Endothelial cell (in vitro differentiated cells): ENCODE data around the gene HDAC1. TPM values are rescaled to one million over a fixed set of nuclear protein-coding genes. Genes with fewer than 3 reads are reported as not detected.
A peak's percentile ranks its signal among the peaks of the same experiment; 100 is the strongest.
"Not testable (repeated sequence)": the region's sequence is repeated elsewhere in the genome, so short reads cannot be mapped to it uniquely, and the experiment has no call there.

Source experiments
- DNase-seq: peaks from one replicate; pipeline ENCODE4 v3.0.0; 2021; ENCODE audit warnings: low spot score
- H3K27ac Mint-ChIP-seq: one replicate; pipeline ENCODE4 v1.8.0; 2021; ENCODE audit warnings: mixed read lengths, inconsistent platforms; ENCODE audit not compliant: unreplicated experiment
- H3K27me3 Mint-ChIP-seq: one replicate; pipeline ENCODE4 v1.8.0; 2021; ENCODE audit warnings: mild to moderate bottlenecking, moderate library complexity, mixed read lengths, inconsistent platforms; ENCODE audit not compliant: unreplicated experiment
- H3K36me3 Mint-ChIP-seq: one replicate; pipeline ENCODE4 v1.8.0; 2021; ENCODE audit warnings: mild to moderate bottlenecking, low read depth, mixed read lengths, inconsistent platforms; ENCODE audit not compliant: unreplicated experiment
- H3K4me1 Mint-ChIP-seq: one replicate; pipeline ENCODE4 v1.8.0; 2021; ENCODE audit warnings: mild to moderate bottlenecking, mixed read lengths, inconsistent platforms; ENCODE audit not compliant: unreplicated experiment
- H3K4me3 Mint-ChIP-seq: one replicate; pipeline ENCODE4 v1.8.0; 2021; ENCODE audit warnings: mild to moderate bottlenecking, mixed read lengths, inconsistent platforms; ENCODE audit not compliant: unreplicated experiment
- H3K9me3 Mint-ChIP-seq: one replicate; pipeline ENCODE4 v1.8.0; 2021; ENCODE audit warnings: mixed read lengths, inconsistent platforms; ENCODE audit not compliant: unreplicated experiment
- CTCF ChIP-seq: fragments of 200-600 bp; sonication (generic); IDR thresholded peaks from one replicate; pipeline ENCODE4 v1.5.0; 2021; ENCODE audit warnings: antibody characterized with exemption; ENCODE audit not compliant: unreplicated experiment
- total RNA-seq: library from RNA; stranded (reverse); fragmentation: NEBNext Ultra II Directional; extraction: Animal tissue kit (Norgen Biotek cat#: 25700); gene quantifications from one replicate; pipeline ENCODE4 v1.2.1, GENCODE V29; 2021; ENCODE audit not compliant: unreplicated experiment

Gene HDAC1
- total RNA-seq, 1 donor from 2014 or later, result 143 TPM

- no peaks in the 10 kb centered on the region for H3K9me3 Mint-ChIP-seq
- no peak for TF ChIP-seq CTCF
- H3K27me3 Mint-ChIP-seq, result no peaks in the 10 kb centered on the region
- DNase-seq, result no peak
- no peak overlapping the region for H3K4me3 Mint-ChIP-seq
- H3K4me1 Mint-ChIP-seq, result no peaks in the 10 kb centered on the region
- H3K36me3 Mint-ChIP-seq, result no peaks in the 10 kb centered on the region
- H3K27ac Mint-ChIP-seq, result no peak overlapping the region
Measured at GRCh38 chr1:32286763-32287162, 5.1 kb upstream of the HDAC1 start.

GRCh38 chr1:32289256-32289655 lies 2.6 kb upstream of the HDAC1 start:
- Mint-ChIP-seq H3K36me3 (peaks cover 4% of the 10 kb centered on the region), H3K4me3 (no peak overlapping the region), H3K27me3 (peaks cover 6% of the 10 kb centered on the region), H3K9me3 (no peaks in the 10 kb centered on the region), H3K4me1 (peaks cover 8% of the 10 kb centered on the region), H3K27ac (no peak overlapping the region)
- no peak for TF ChIP-seq CTCF
- DNase-seq, result no peak

GRCh38 chr1:32291145-32291707 lies 657 bp upstream of the HDAC1 start:
- peak overlapping the region; percentile 78 for H3K4me3 Mint-ChIP-seq
- peaks cover 14% of the 10 kb centered on the region for H3K4me1 Mint-ChIP-seq
- peak overlapping the region; percentile 90 for H3K27ac Mint-ChIP-seq
- H3K36me3 Mint-ChIP-seq, result peaks cover 13% of the 10 kb centered on the region
- no peak for DNase-seq
- H3K9me3 Mint-ChIP-seq, result no peaks in the 10 kb centered on the region
- TF ChIP-seq CTCF, result no peak
- H3K27me3 Mint-ChIP-seq, result peaks cover 6% of the 10 kb centered on the region

GRCh38 chr1:32298211-32298610 lies 6.3 kb downstream of the HDAC1 start:
- H3K36me3 Mint-ChIP-seq, result peaks cover 21% of the 10 kb centered on the region
- H3K4me1 Mint-ChIP-seq, result peaks cover 13% of the 10 kb centered on the region
- H3K9me3 Mint-ChIP-seq, H3K4me3 Mint-ChIP-seq, H3K27ac Mint-ChIP-seq, DNase-seq, H3K27me3 Mint-ChIP-seq: not testable (repeated sequence)

- H3K4me3 Mint-ChIP-seq, result no peak overlapping the region
- H3K9me3 Mint-ChIP-seq, result no peaks in the 10 kb centered on the region
- H3K27me3 Mint-ChIP-seq, result no peaks in the 10 kb centered on the region
- H3K27ac Mint-ChIP-seq, result no peak overlapping the region
- no peak for TF ChIP-seq CTCF
- peaks cover 29% of the 10 kb centered on the region for H3K36me3 Mint-ChIP-seq
- no peak for DNase-seq
- peaks cover 13% of the 10 kb centered on the region for H3K4me1 Mint-ChIP-seq
Measured at GRCh38 chr1:32299327-32299726, 7.4 kb downstream of the HDAC1 start.
